ENCODE data around the gene SGO2. TPM values are rescaled to one million over a fixed set of nuclear protein-coding genes. Genes with fewer than 3 reads are reported as not detected.
A peak's percentile ranks its signal among the peaks of the same experiment; 100 is the strongest.

Gene SGO2
- total RNA-seq, 1 donor from 2014 or later, result 1.7 TPM

DNA sequence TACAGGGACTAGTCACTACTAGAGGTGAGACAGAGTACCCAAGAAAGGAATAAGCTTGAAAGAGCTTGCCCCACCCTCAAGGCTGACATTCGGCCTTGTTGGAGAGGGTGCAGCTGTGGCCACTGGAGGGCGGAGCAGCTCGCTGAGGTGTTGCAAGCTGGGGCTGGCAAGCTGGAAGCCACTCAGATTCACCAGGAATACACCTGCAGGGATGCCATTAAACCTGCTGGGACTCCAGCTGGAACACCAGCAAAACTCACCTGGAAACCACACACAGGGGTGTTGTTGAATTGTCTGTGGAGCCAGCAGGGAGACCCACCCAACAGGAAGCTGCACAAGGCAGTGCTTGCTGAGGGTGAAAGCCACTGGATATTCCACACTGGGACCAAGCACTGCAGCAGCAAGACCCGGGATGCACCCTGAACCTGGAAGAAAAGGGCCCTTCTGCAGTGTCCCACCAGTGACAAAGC is 42.2 kb upstream of the SGO2 start:
- no peak overlapping the region for H3K27ac ChIP-seq
- TF ChIP-seq, protein P1, sequence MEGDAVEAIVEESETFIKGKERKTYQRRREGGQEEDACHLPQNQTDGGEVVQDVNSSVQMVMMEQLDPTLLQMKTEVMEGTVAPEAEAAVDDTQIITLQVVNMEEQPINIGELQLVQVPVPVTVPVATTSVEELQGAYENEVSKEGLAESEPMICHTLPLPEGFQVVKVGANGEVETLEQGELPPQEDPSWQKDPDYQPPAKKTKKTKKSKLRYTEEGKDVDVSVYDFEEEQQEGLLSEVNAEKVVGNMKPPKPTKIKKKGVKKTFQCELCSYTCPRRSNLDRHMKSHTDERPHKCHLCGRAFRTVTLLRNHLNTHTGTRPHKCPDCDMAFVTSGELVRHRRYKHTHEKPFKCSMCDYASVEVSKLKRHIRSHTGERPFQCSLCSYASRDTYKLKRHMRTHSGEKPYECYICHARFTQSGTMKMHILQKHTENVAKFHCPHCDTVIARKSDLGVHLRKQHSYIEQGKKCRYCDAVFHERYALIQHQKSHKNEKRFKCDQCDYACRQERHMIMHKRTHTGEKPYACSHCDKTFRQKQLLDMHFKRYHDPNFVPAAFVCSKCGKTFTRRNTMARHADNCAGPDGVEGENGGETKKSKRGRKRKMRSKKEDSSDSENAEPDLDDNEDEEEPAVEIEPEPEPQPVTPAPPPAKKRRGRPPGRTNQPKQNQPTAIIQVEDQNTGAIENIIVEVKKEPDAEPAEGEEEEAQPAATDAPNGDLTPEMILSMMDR (IDR thresholded peaks at IDR 0.05), result peak in 1 of 3 experiments; percentile 20
- TF ChIP-seq POLR2A (IDR thresholded peaks at IDR 0.05), result no peak
- intact Hi-C loops (cut with DNase I), result loop anchor here (5.0 kb wide), 1 partner anchor 506 kb away; no protein-coding TSS in a partner anchor
- H3K27me3 ChIP-seq, result no peaks in the 10 kb centered on the region
- H3K36me3 ChIP-seq, result no peaks in the 10 kb centered on the region
- H3K9me3 ChIP-seq, result no peaks in the 10 kb centered on the region
- DNase-seq (ENCODE audit: extremely low spot score in 2 of 2), result no peak
- H3K4me1 ChIP-seq, result peaks cover 23% of the 10 kb centered on the region
- H3K4me3 ChIP-seq, result no peak overlapping the region

DNA sequence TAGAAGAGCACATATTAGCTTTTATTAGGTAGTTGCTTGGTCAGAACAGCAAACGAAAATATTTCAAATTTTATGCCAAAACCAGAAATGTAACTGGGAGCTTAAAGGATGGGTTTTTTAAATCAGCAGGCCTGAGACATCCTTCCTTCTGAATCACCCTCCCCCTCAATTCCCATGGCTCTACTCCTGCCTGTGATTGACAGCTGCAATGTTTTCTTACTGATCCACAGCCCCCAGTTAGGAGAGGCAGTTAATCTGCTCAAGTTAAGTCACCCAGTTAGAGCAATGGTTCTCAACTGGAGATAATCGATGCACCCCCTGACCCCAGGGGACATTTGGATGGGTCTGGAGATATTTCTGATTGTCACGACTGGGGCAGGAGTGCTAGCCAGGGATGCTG is 41.1 kb upstream of the SGO2 start:
- peaks cover 13% of the 10 kb centered on the region for H3K4me1 ChIP-seq
- no peaks in the 10 kb centered on the region for H3K27me3 ChIP-seq
- no peak overlapping the region for H3K27ac ChIP-seq
- TF ChIP-seq POLR2A (IDR thresholded peaks at IDR 0.05), result no peak
- TF ChIP-seq, protein P1 (IDR thresholded peaks at IDR 0.05), result no peak
- TF ChIP-seq POLR2AphosphoS5 (IDR thresholded peaks at IDR 0.05; ENCODE audit: insufficient read depth in 1 of 2, low read depth in 1 of 2), result no peak
- no peak overlapping the region for H3K4me3 ChIP-seq
- peaks cover 0 to 7% of the 10 kb centered on the region in 2 donors for H3K36me3 ChIP-seq
- H3K9me3 ChIP-seq, result no peaks in the 10 kb centered on the region
- intact Hi-C loops (cut with DNase I), result loop anchor here (5.0 kb wide), 1 partner anchor 508 kb away; no protein-coding TSS in a partner anchor
- DNase-seq (ENCODE audit: extremely low spot score in 2 of 2), result no peak

DNA sequence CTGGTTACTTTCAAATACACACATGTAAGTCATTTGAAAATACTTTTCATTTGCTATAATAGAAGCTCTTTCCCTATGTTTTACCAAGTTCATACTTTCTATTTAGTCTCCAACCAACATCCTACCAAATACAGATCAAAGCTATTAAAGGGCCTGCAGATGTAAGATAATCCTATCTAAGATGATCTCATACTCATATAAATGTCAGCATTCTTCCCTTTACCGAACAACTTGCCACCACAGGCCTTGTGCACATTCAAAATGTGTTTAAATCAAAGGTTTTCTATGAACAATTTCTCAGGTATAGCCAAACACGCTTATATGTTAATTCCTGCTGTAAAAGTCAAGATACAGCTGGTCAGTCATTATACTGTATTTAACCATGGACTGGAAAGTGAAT is 39.5 kb upstream of the SGO2 start:
- H3K27ac ChIP-seq, result no peak overlapping the region
- no peaks in the 10 kb centered on the region for H3K27me3 ChIP-seq
- peaks cover 0 to 18% of the 10 kb centered on the region in 2 donors for H3K36me3 ChIP-seq
- H3K4me3 ChIP-seq, result no peak overlapping the region
- no peak for TF ChIP-seq POLR2AphosphoS5 (IDR thresholded peaks at IDR 0.05; ENCODE audit: insufficient read depth in 1 of 2, low read depth in 1 of 2)
- TF ChIP-seq, protein P1 (IDR thresholded peaks at IDR 0.05), result no peak
- TF ChIP-seq POLR2A (IDR thresholded peaks at IDR 0.05), result no peak
- no peaks in the 10 kb centered on the region for H3K9me3 ChIP-seq
- DNase-seq (ENCODE audit: extremely low spot score in 2 of 2), result no peak
- intact Hi-C loops (cut with DNase I), result no loop called here
- peaks cover 7% of the 10 kb centered on the region for H3K4me1 ChIP-seq

DNA sequence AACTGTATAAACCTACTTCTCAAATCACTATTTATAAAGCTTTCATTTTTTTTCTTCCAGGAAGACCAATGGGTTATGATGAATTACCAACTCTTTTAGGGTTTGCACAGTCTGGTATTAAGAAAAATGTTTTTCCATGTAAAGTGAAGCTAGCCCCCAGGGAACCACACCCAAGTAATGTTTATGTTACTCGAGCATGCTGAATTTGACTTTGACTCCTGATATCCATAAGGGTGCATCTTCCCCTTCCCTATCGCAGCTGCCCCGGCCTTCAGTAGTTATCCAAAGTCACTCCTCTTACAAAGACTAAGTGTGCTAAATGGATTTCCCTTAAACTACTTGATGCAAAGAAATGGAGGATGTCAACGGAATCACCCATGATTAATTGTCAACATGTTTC is 37.8 kb upstream of the SGO2 start:
- Histone ChIP-seq H3K27ac (no peak overlapping the region), H3K27me3 (no peaks in the 10 kb centered on the region), H3K9me3 (no peaks in the 10 kb centered on the region), H3K4me3 (no peak overlapping the region), H3K36me3 (peaks cover 0 to 25% of the 10 kb centered on the region in 2 donors), H3K4me1 (peaks cover 7% of the 10 kb centered on the region)
- intact Hi-C loops (cut with DNase I), result no loop called here
- DNase-seq (ENCODE audit: extremely low spot score in 2 of 2), result no peak
- TF ChIP-seq POLR2A (IDR thresholded peaks at IDR 0.05) (no peak), POLR2AphosphoS5 (IDR thresholded peaks at IDR 0.05; ENCODE audit: insufficient read depth in 1 of 2, low read depth in 1 of 2) (no peak)
- TF ChIP-seq, protein P1 (IDR thresholded peaks at IDR 0.05), result no peak

DNA sequence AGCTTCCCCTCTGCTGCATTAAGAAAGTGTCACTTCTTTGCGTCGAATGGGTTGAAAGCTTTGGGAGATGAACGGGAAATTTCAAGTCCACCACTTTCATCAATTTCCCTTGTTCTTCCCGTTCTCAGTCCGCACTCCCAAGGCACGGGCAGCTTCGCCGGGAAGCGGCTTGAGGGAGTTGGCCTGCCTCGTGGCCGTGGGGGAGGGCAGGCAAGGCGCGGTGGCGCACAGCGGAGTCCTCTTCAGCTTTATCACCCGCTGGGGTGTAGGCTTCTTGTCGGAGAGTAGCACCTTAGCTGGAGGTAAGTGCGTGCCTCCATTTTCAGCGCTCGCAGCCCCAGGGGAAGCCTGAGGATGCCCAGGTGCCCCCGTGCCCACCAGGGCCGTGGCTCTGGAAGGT is 36.0 kb upstream of the SGO2 start:
- Histone ChIP-seq H3K4me3 (no peak overlapping the region), H3K36me3 (peaks cover 0 to 25% of the 10 kb centered on the region in 2 donors), H3K27ac (no peak overlapping the region), H3K4me1 (no peaks in the 10 kb centered on the region), H3K9me3 (no peaks in the 10 kb centered on the region), H3K27me3 (no peaks in the 10 kb centered on the region)
- DNase-seq (ENCODE audit: extremely low spot score in 2 of 2), result no peak
- intact Hi-C loops (cut with DNase I), result no loop called here
- TF ChIP-seq, protein P1 (IDR thresholded peaks at IDR 0.05), result no peak
- TF ChIP-seq POLR2A (IDR thresholded peaks at IDR 0.05), result no peak
- TF ChIP-seq POLR2AphosphoS5 (IDR thresholded peaks at IDR 0.05; ENCODE audit: insufficient read depth in 1 of 2, low read depth in 1 of 2), result no peak
